Measurements from ENCODE around the gene ZDHHC11B. TPM values are rescaled to one million over a fixed set of nuclear protein-coding genes. Genes with fewer than 3 reads are reported as not detected.
A peak's percentile ranks its signal among the peaks of the same experiment; 100 is the strongest.
"Not testable (repeated sequence)": the region's sequence is repeated elsewhere in the genome, so short reads cannot be mapped to it uniquely, and the experiment has no call there.

ZDHHC11B gene
- total RNA-seq, 1 experiment from 2014 or later: 1.4 TPM

DNA sequence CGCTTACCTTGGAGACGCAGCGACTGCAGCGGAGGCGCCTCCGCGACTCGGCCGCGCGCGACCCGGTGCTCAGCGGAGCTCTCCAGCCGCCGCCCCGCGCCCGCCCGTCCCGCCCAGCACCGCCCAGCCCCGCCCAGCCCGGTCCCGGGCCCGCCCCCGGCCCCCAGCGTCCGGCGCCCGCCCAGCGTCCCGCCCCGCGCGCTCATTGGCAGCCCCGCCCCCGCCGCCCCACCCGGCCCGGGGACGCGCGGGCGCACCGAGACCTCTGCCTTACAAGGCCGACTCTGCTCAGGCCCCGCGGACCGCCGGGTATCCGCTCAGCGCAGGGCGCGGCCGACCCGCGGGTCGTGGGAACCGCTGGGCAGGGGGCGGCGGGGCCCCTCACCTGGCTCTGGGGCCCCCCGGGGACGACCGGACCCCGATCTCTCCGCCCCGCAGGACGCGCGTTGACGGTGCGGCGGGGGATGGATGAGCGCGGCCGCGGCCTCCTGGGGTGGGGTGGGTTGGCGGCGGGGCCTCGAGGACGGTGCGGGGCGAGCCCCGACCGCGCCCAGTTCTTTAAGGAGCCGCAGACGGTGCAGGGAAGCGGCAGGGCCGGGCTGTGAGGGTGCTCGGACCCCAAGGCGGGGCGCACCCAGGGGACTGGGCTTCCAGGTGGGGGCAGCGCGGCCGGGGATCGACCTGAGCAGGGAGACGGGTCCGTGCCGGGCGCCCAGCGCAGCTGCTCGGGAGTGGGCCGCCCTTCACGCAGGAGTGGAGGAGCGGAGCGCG, 91.1 kb downstream of the ZDHHC11B start, which contains the start of gene TPPP:
Gene TPPP (minus strand): TSS at position 82 of the 771 bp plus-strand sequence. CDS start 15,292 bp downstream, outside the sequence.
- WGBS (ENCODE audit: extremely low coverage, insufficient read length, low lambda C conversion rate): no CpG with 5 or more reads among the region's 109 CpGs
- DNase-seq: peak; percentile 72
- H3K36me3 Mint-ChIP-seq (ENCODE audit: insufficient read depth in 1 of 3, low read depth in 3 of 3); H2BK20ac ChIP-seq (ENCODE audit: low read depth, low read length, poor library complexity, severe bottlenecking); H3K27ac Mint-ChIP-seq; H3K9ac ChIP-seq (ENCODE audit: extremely low read depth, insufficient read length, low read length); H3K79me2 ChIP-seq (ENCODE audit: insufficient read depth, low read length); H3K18ac ChIP-seq (ENCODE audit: insufficient read length, low read depth, low read length); H3K4me1 Mint-ChIP-seq; H4K91ac ChIP-seq (ENCODE audit: insufficient read length, low read depth, low read length); H3K9me3 Mint-ChIP-seq; H2BK12ac ChIP-seq (ENCODE audit: insufficient read length, low read depth, low read length); H3K9me3 ChIP-seq (ENCODE audit: control insufficient read depth, low read depth, low read length); H4K8ac ChIP-seq (replicated peaks; ENCODE audit: insufficient read length, low read depth, low read length); H4K5ac ChIP-seq (ENCODE audit: insufficient read length, low read depth, low read length); H2AFZ ChIP-seq (ENCODE audit: low read length); H2BK120ac ChIP-seq (ENCODE audit: low read depth, low read length, poor library complexity, severe bottlenecking); H3K23me2 ChIP-seq (ENCODE audit: insufficient read length, low read depth, low read length, poor library complexity, severe bottlenecking); H3K14ac ChIP-seq (ENCODE audit: insufficient read depth, low read length); H3K79me1 ChIP-seq (ENCODE audit: insufficient read depth, low read depth, low read length, poor library complexity, severe bottlenecking); H3K4me1 ChIP-seq (ENCODE audit: insufficient read depth, low read length); H3K23ac ChIP-seq (ENCODE audit: insufficient read length, low read depth, low read length); H3K27ac ChIP-seq (ENCODE audit: insufficient read length, low read depth, low read length); H3T11ph ChIP-seq (ENCODE audit: low read length); H2BK5ac ChIP-seq (ENCODE audit: insufficient read length, low read length); H2AK5ac ChIP-seq (ENCODE audit: insufficient read length, low read length); H3K4ac ChIP-seq (ENCODE audit: low read depth, low read length); H4K20me1 ChIP-seq (ENCODE audit: control insufficient read depth, insufficient read depth, insufficient read length); H3K56ac ChIP-seq (ENCODE audit: insufficient read length, low read depth, low read length); H2BK15ac ChIP-seq (ENCODE audit: low read depth, low read length); H3K27me3 ChIP-seq (ENCODE audit: insufficient read depth, low read length): not testable (repeated sequence)
- peak within 1 kb of the TSS; percentile 21 for H3K4me2 ChIP-seq (ENCODE audit: insufficient read depth, insufficient read length, low read length)
- H3K4me3 Mint-ChIP-seq: peak within 1 kb of the TSS; percentile 5 to 66; a peak in 2 of 5 replicates
- peaks cover 22% of the 10 kb centered on the region for H3K27me3 Mint-ChIP-seq (ENCODE audit: low read depth)

DNA sequence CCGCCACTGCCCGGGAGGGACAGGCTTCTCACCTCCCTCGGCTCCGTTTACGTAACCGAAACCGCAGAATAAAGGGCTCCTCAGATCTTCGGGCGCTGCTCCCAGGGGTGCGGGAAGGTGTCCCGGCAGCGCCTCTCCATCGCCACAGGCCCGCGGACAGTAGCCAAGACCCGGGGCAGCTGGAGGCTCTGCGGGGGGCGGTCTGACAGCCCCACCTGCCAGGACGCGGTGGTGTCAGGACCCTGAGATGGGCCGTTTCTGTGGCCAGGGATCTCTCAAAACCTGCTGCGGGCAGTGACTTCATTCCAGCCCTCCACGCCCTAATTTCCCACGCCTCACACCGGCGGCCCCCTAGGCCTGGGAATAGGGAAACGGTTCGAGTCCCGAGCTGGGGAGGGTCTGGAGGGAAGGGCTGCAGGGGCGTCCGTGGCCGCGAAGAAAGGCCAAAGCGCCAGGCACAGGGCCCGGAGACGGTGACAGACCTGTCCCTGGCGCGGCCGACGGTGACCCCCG, 91.9 kb downstream of the ZDHHC11B start:
- H2AFZ ChIP-seq (ENCODE audit: low read length); H3K4ac ChIP-seq (ENCODE audit: low read depth, low read length); H3K9ac ChIP-seq (ENCODE audit: extremely low read depth, insufficient read length, low read length); H3K27ac Mint-ChIP-seq; H2BK5ac ChIP-seq (ENCODE audit: insufficient read length, low read length); H4K8ac ChIP-seq (replicated peaks; ENCODE audit: insufficient read length, low read depth, low read length); H3K56ac ChIP-seq (ENCODE audit: insufficient read length, low read depth, low read length); H3K23me2 ChIP-seq (ENCODE audit: insufficient read length, low read depth, low read length, poor library complexity, severe bottlenecking); H4K20me1 ChIP-seq (ENCODE audit: control insufficient read depth, insufficient read depth, insufficient read length); H2BK20ac ChIP-seq (ENCODE audit: low read depth, low read length, poor library complexity, severe bottlenecking); H2BK15ac ChIP-seq (ENCODE audit: low read depth, low read length); H3K27me3 ChIP-seq (ENCODE audit: insufficient read depth, low read length); H3K36me3 Mint-ChIP-seq (ENCODE audit: insufficient read depth in 1 of 3, low read depth in 3 of 3); H3K9me3 Mint-ChIP-seq; H2BK12ac ChIP-seq (ENCODE audit: insufficient read length, low read depth, low read length); H3K4me1 Mint-ChIP-seq; H2BK120ac ChIP-seq (ENCODE audit: low read depth, low read length, poor library complexity, severe bottlenecking); H2AK5ac ChIP-seq (ENCODE audit: insufficient read length, low read length); H3K18ac ChIP-seq (ENCODE audit: insufficient read length, low read depth, low read length); H3K79me1 ChIP-seq (ENCODE audit: insufficient read depth, low read depth, low read length, poor library complexity, severe bottlenecking); H3K9me3 ChIP-seq (ENCODE audit: control insufficient read depth, low read depth, low read length); H3K23ac ChIP-seq (ENCODE audit: insufficient read length, low read depth, low read length); H3K4me1 ChIP-seq (ENCODE audit: insufficient read depth, low read length); H3K27ac ChIP-seq (ENCODE audit: insufficient read length, low read depth, low read length); H4K5ac ChIP-seq (ENCODE audit: insufficient read length, low read depth, low read length); H3K14ac ChIP-seq (ENCODE audit: insufficient read depth, low read length); H3T11ph ChIP-seq (ENCODE audit: low read length); H3K79me2 ChIP-seq (ENCODE audit: insufficient read depth, low read length); H4K91ac ChIP-seq (ENCODE audit: insufficient read length, low read depth, low read length): not testable (repeated sequence)
- Mint-ChIP-seq H3K27me3 (ENCODE audit: low read depth) (peaks cover 18% of the 10 kb centered on the region), H3K4me3 (peak overlapping the region; percentile 5 to 66; a peak in 2 of 5 replicates)
- peak overlapping the region; percentile 21 for H3K4me2 ChIP-seq (ENCODE audit: insufficient read depth, insufficient read length, low read length)
- no CpG with 5 or more reads among the region's 41 CpGs for WGBS (ENCODE audit: extremely low coverage, insufficient read length, low lambda C conversion rate)
- peak; percentile 28 for DNase-seq
